HepG2 (cell line): ENCODE data around the gene MVP.

Experiments used
- FOXJ3 ChIP-seq: sonication (generic); formaldehyde crosslinking; IDR thresholded peaks from 2 replicates; pipeline ENCODE4 v1.4.0; 2020; ENCODE audit warnings: missing genetic modification reagents, mild to moderate bottlenecking, borderline replicate concordance
- HNRNPL ChIP-seq: fragments of 200-400 bp; formaldehyde crosslinking; IDR thresholded peaks from 2 replicates; pipeline ENCODE4 v1.6.1; 2017; ENCODE audit warnings: mild to moderate bottlenecking, low read depth, low read length
- KLF9 ChIP-seq: IDR thresholded peaks from 2 replicates; pipeline ENCODE4 v1.6.1; 2016; ENCODE audit warnings: low read depth
- NR2C2 ChIP-seq: sonication (generic); formaldehyde crosslinking; IDR thresholded peaks from 2 replicates; pipeline ENCODE4 v1.4.0; 2020; ENCODE audit warnings: missing genetic modification reagents, mild to moderate bottlenecking, moderate library complexity, borderline replicate concordance
- NR3C1 ChIP-seq: sonication (generic); formaldehyde crosslinking; IDR thresholded peaks from 2 replicates; pipeline ENCODE4 v1.4.0; 2020; ENCODE audit warnings: missing genetic modification reagents
- TF ChIP-seq, protein P1 (sequence below): sonication (generic); formaldehyde crosslinking; IDR thresholded peaks from 2 replicates; pipeline ENCODE4 v1.5.0; 2020; ENCODE audit warnings: mild to moderate bottlenecking, missing genetic modification reagents, moderate library complexity

DNA sequence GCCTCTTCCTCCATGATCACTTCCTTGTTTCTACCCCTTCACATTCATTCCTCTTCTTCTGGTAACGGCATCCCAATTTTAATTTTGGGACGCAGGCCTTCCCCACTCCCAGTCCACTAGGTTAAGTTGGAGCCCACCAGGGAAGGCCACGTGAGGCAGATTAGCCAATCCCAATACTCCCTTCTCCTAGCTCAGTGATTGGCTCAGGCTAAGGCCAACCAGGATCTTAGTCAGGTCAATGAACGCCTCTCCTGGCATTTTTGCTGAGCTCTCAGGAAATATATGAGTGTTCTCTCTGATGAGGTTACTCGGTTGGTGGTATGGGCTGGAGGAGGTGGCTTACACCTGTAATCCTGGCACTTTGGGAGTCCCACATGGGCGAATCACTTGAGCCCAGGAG lies 63.7 kb downstream of the MVP start:
- TF ChIP-seq KLF9 (no peak), FOXJ3 (CRISPR knock-in tag) (no peak), HNRNPL (no peak), NR2C2 (CRISPR knock-in tag) (no peak), NR3C1 (CRISPR knock-in tag) (no peak)
- TF ChIP-seq, protein P1, sequence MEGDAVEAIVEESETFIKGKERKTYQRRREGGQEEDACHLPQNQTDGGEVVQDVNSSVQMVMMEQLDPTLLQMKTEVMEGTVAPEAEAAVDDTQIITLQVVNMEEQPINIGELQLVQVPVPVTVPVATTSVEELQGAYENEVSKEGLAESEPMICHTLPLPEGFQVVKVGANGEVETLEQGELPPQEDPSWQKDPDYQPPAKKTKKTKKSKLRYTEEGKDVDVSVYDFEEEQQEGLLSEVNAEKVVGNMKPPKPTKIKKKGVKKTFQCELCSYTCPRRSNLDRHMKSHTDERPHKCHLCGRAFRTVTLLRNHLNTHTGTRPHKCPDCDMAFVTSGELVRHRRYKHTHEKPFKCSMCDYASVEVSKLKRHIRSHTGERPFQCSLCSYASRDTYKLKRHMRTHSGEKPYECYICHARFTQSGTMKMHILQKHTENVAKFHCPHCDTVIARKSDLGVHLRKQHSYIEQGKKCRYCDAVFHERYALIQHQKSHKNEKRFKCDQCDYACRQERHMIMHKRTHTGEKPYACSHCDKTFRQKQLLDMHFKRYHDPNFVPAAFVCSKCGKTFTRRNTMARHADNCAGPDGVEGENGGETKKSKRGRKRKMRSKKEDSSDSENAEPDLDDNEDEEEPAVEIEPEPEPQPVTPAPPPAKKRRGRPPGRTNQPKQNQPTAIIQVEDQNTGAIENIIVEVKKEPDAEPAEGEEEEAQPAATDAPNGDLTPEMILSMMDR (CRISPR knock-in tag): no peak
